Nephron (organoid): ENCODE measurements around the gene DRC1.

Source experiments
- H3K27ac Mint-ChIP-seq, 3 experiments: 2 replicates each; pipeline ENCODE4 v1.8.0; 2020; ENCODE audit warnings: mixed read lengths in 3 of 3, mild to moderate bottlenecking in 2 of 3, moderate library complexity in 1 of 3
- H3K27me3 Mint-ChIP-seq: 2 replicates; pipeline ENCODE4 v1.8.0; 2021; ENCODE audit warnings: low read depth, mild to moderate bottlenecking, moderate library complexity, mixed read lengths
- H3K36me3 Mint-ChIP-seq: 2 replicates; pipeline ENCODE4 v1.8.0; 2020; ENCODE audit warnings: low read depth, mixed read lengths
- H3K4me1 Mint-ChIP-seq: 2 replicates; pipeline ENCODE4 v1.8.0; 2020; ENCODE audit warnings: mixed read lengths
- H3K4me3 Mint-ChIP-seq, 3 experiments: 2 replicates each; pipeline ENCODE4 v1.8.0; 2020; ENCODE audit warnings: mild to moderate bottlenecking in 3 of 3, mixed read lengths in 3 of 3, moderate library complexity in 2 of 3
- H3K9me3 Mint-ChIP-seq: 2 replicates; pipeline ENCODE4 v1.8.0; 2020; ENCODE audit warnings: mixed read lengths
- CTCF ChIP-seq, 3 experiments: fragments of 200-600 bp; sonication (generic); IDR thresholded peaks; one replicate each; pipeline ENCODE4 v1.5.0; 2021; ENCODE audit warnings: antibody characterized with exemption in 3 of 3; ENCODE audit not compliant: unreplicated experiment in 3 of 3

Gene DRC1

DNA sequence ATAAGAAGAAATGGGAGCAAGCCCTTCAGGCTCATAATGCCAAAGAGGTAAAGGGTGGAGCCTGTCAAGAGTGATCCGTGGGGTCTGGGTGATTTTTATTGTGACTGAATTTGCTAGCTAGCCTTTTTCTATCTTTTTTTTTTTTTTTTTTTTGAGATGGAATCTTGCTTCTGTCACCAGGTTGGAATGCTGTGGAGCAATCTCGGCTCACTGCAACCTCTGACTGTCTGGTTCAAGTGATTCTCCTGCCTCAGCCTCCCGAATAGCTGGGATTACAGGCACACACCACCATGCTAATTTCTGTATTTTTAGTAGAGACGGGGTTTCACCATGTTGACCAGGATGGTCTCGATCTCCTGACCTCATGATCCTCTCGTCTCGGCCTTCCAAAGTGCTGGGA, 29.1 kb downstream of the DRC1 start:
- no peaks in the 10 kb centered on the region for H3K9me3 Mint-ChIP-seq
- H3K27ac Mint-ChIP-seq, result no peak overlapping the region
- no peaks in the 10 kb centered on the region for H3K36me3 Mint-ChIP-seq
- H3K4me3 Mint-ChIP-seq, result no peak overlapping the region
- peaks cover 37% of the 10 kb centered on the region for H3K4me1 Mint-ChIP-seq
- no peaks in the 10 kb centered on the region for H3K27me3 Mint-ChIP-seq
- no peak for TF ChIP-seq CTCF (IDR thresholded peaks at IDR 0.05; ENCODE audit: unreplicated experiment in 3 of 3)

DNA sequence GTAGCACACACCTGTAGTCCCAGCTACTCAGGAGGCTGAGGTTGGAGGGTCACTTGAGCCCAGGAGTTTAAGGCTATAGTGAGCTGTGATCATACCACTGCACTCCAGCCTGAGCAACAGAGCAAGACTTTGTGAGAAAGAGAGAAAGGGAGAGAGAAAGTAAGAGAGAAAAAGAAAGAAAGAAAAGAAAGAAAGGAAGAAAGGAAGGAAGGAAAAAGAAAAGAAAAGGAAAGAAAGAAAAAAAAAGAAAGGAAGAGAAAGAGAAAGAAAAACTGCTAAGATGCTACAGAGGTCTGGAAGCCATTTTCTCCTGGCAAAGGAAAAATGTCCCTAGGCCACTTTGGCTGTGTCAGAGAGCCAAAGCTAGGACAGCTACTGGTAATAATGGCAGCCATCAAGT, 30.6 kb downstream of the DRC1 start:
- H3K4me3 Mint-ChIP-seq, result no peak overlapping the region
- H3K4me1 Mint-ChIP-seq, result peaks cover 37% of the 10 kb centered on the region
- H3K27ac Mint-ChIP-seq, result no peak overlapping the region

GRCh38 chr2:26432859-26433258, 31.1 kb downstream of the DRC1 start:
- H3K4me3 Mint-ChIP-seq, result no peak overlapping the region
- H3K4me1 Mint-ChIP-seq, result peaks cover 37% of the 10 kb centered on the region
- no peaks in the 10 kb centered on the region for H3K27me3 Mint-ChIP-seq
- peak overlapping the region in 1 of 3 experiments; percentile 42 for H3K27ac Mint-ChIP-seq
- no peaks in the 10 kb centered on the region for H3K9me3 Mint-ChIP-seq
- no peak for TF ChIP-seq CTCF (IDR thresholded peaks at IDR 0.05; ENCODE audit: unreplicated experiment in 3 of 3)
- H3K36me3 Mint-ChIP-seq, result no peaks in the 10 kb centered on the region

More for the DNA sequence above, 30.6 kb downstream of the DRC1 start:
- no peaks in the 10 kb centered on the region for H3K36me3 Mint-ChIP-seq
- no peaks in the 10 kb centered on the region for H3K9me3 Mint-ChIP-seq
- TF ChIP-seq CTCF (IDR thresholded peaks at IDR 0.05; ENCODE audit: unreplicated experiment in 3 of 3), result no peak
- H3K27me3 Mint-ChIP-seq, result no peaks in the 10 kb centered on the region

DNA sequence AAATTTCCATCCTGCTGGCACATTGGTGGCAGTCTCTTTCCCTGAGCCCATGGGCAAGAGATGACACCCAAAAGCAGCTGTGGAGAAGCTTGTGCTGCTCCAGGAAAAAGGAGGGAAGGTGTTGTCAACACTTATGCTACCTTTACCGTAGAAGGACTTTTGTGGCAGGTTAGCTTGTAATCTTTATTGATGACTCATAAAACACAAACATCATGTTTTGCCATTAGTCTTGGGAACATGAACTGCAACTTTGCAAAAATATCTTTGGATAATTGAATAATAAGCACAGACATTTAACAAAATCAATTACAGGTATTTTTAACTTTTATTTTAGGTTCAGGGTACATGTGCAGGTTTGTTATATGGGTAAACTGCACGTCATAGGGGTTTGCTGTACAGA, 33.4 kb downstream of the DRC1 start:
- Mint-ChIP-seq H3K9me3 (no peaks in the 10 kb centered on the region), H3K4me1 (peaks cover 28% of the 10 kb centered on the region), H3K36me3 (no peaks in the 10 kb centered on the region), H3K27ac (no peak overlapping the region), H3K27me3 (no peaks in the 10 kb centered on the region), H3K4me3 (no peak overlapping the region)
- TF ChIP-seq CTCF (IDR thresholded peaks at IDR 0.05; ENCODE audit: unreplicated experiment in 3 of 3), result no peak

DNA sequence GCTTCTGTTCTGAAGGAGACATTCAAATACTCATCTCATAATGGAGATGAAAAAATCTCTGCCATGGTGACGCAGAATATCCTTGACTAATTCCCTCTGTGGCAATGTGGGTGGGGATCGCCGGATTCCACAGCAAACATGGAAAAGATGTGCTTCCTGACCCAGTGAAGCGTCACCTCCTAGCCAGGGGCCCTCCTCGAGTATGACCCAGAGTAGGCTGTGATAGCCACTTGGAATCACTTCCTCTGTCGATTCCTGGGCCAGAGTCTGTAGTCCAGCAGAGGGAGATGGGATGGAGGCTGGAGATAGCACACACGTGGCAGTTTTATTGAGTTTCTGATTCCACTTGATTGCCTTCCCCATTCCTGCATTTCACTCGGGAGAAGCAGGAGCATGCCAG, 36.8 kb downstream of the DRC1 start:
- Mint-ChIP-seq H3K9me3 (no peaks in the 10 kb centered on the region), H3K4me1 (peaks cover 3% of the 10 kb centered on the region), H3K4me3 (no peak overlapping the region), H3K27ac (no peak overlapping the region), H3K27me3 (no peaks in the 10 kb centered on the region), H3K36me3 (no peaks in the 10 kb centered on the region)
- TF ChIP-seq CTCF (IDR thresholded peaks at IDR 0.05; ENCODE audit: unreplicated experiment in 3 of 3), result no peak

GRCh38 chr2:26438926-26439325, 37.2 kb downstream of the DRC1 start:
- Mint-ChIP-seq H3K27me3 (no peaks in the 10 kb centered on the region), H3K36me3 (no peaks in the 10 kb centered on the region), H3K4me1 (no peaks in the 10 kb centered on the region), H3K9me3 (no peaks in the 10 kb centered on the region), H3K27ac (no peak overlapping the region), H3K4me3 (no peak overlapping the region)
- TF ChIP-seq CTCF (IDR thresholded peaks at IDR 0.05; ENCODE audit: unreplicated experiment in 3 of 3), result no peak
